Cardiac muscle cell (in vitro differentiated cells and primary cell): Measurements from ENCODE around the gene ATG16L2. TPM values are rescaled to one million over a fixed set of nuclear protein-coding genes. Genes with fewer than 3 reads are reported as not detected.
A peak's percentile ranks its signal among the peaks of the same experiment; 100 is the strongest.

Experiments used
- DNase-seq, 2 donors: peaks; one replicate each; pipeline versions ENCODE4 v3.0.0 to v3.0.0-alpha.2; 2010 to 2017; ENCODE audit warnings: low read depth in 1 of 2, low spot score in 1 of 2
- H3K27ac ChIP-seq: fragments of 200-600 bp; sonication (generic); 2 replicates; pipeline ENCODE4 v1.5.1; 2016
- H3K27me3 ChIP-seq: fragments of 200-600 bp; sonication (generic); 2 replicates; pipeline ENCODE4 v1.6.0; 2016; ENCODE audit warnings: control low read depth
- H3K36me3 ChIP-seq: fragments of 200-600 bp; sonication (generic); 2 replicates; pipeline ENCODE4 v1.5.1; 2016; ENCODE audit warnings: control low read depth
- H3K4me1 ChIP-seq: fragments of 200-600 bp; sonication (generic); 2 replicates; pipeline ENCODE4 v1.8.1; 2017; ENCODE audit warnings: low read depth, mild to moderate bottlenecking, mixed run types
- H3K4me3 ChIP-seq: fragments of 200-600 bp; sonication (generic); 2 replicates; pipeline ENCODE4 v1.5.1; 2016; ENCODE audit warnings: mild to moderate bottlenecking
- H3K9me3 ChIP-seq: fragments of 200-600 bp; sonication (generic); 2 replicates; pipeline ENCODE4 v1.5.1; 2017; ENCODE audit warnings: low read depth, mild to moderate bottlenecking, control low read depth
- CTCF ChIP-seq: IDR thresholded peaks from 2 replicates; pipeline ENCODE4 v1.5.1; 2012; ENCODE audit warnings: low read depth, mild to moderate bottlenecking, low read length
- polyA plus RNA-seq: library from polyadenylated mRNA; unstranded; fragments of >200 nt; fragmentation: Nextera tagmentation; extraction: Ambion mirVana; gene quantifications from 2 replicates; pipeline ENCODE4 v1.2.1, GENCODE V29; 2016
- total RNA-seq: library from RNA; depleted of rRNA; stranded (reverse); fragments of >200 nt; gene quantifications from 2 replicates; pipeline ENCODE4 v1.2.3, GENCODE V29; 2016

Gene ATG16L2
- total and polyA plus RNA-seq, 2 experiments from 2014 or later = 47.8 to 66.8 TPM

GRCh38 chr11:72820439-72821139, 6.4 kb downstream of the ATG16L2 start:
- no peak for DNase-seq
- Histone ChIP-seq H3K27me3 (no peaks in the 10 kb centered on the region), H3K4me1 (peaks cover 4% of the 10 kb centered on the region), H3K9me3 (no peaks in the 10 kb centered on the region), H3K4me3 (no peak overlapping the region), H3K36me3 (no peaks in the 10 kb centered on the region), H3K27ac (no peak overlapping the region)
- no peak for TF ChIP-seq CTCF

GRCh38 chr11:72821221-72821919, 7.2 kb downstream of the ATG16L2 start:
- Histone ChIP-seq H3K27me3 (no peaks in the 10 kb centered on the region), H3K27ac (no peak overlapping the region), H3K9me3 (no peaks in the 10 kb centered on the region), H3K4me1 (peaks cover 4% of the 10 kb centered on the region), H3K36me3 (no peaks in the 10 kb centered on the region), H3K4me3 (peak overlapping the region; percentile 17)
- TF ChIP-seq CTCF = no peak
- DNase-seq = no peak

- Histone ChIP-seq H3K27me3 (no peaks in the 10 kb centered on the region), H3K36me3 (no peaks in the 10 kb centered on the region), H3K9me3 (no peaks in the 10 kb centered on the region), H3K4me1 (peaks cover 4% of the 10 kb centered on the region), H3K27ac (no peak overlapping the region), H3K4me3 (peak overlapping the region; percentile 20)
- TF ChIP-seq CTCF = peak; percentile 3
- DNase-seq = peak; percentile 90 to 95
These were observed 7.9 kb downstream of the ATG16L2 start for GRCh38 chr11:72821920-72822799.

- Histone ChIP-seq H3K4me3 (no peak overlapping the region), H3K27ac (no peak overlapping the region)
These were observed 9.0 kb downstream of the ATG16L2 start for GRCh38 chr11:72823105-72823804.

More at GRCh38 chr11:72823105-72823804, 9.0 kb downstream of the ATG16L2 start:
- no peak for TF ChIP-seq CTCF
- DNase-seq = no peak
- Histone ChIP-seq H3K36me3 (no peaks in the 10 kb centered on the region), H3K27me3 (no peaks in the 10 kb centered on the region), H3K4me1 (peaks cover 4% of the 10 kb centered on the region), H3K9me3 (no peaks in the 10 kb centered on the region)
